HK-2 (cell line): ENCODE measurements around the gene GCKR.

Experiments used
- DNase-seq: peaks from one replicate; pipeline ENCODE4 v3.0.0-alpha.2; 2018; ENCODE audit not compliant: unreplicated experiment

GCKR gene

DNA sequence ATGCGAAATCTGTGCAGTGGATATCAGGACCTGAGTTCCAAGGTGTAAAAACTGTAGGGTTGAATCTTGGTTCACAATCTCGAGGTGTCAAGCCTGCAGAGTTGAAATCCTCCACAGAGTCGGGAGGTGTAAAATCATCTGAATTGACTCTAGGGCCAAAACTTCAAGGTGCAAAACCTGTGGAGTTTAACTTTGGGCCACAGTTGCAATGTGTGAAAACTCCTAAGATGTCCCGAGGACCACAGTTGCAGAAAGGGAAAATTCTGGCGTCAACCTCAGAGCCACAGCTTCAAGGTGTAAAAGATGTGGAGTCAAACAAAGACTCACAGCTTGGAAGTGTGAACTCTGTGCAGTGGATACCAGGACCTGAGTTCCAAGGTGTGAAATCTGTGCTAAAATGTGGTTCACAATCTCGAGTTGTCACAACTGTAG is 76.4 kb downstream of the GCKR start:
- no peak for DNase-seq
